GM21723 (cell line): ENCODE data around the gene SSH3.

Source experiments
- ATAC-seq: cut with Tn5 transposase; IDR thresholded peaks from one replicate; pipeline ENCODE4 v1.9.1; 2021; ENCODE audit warnings: mild to moderate bottlenecking, moderate library complexity; ENCODE audit not compliant: unreplicated experiment

Gene SSH3

GRCh38 chr11:67268081-67268961 lies 35.0 kb upstream of the SSH3 start:
- ATAC-seq: peak; percentile 39

- ATAC-seq: no peak
These were observed 34.4 kb upstream of the SSH3 start for GRCh38 chr11:67268962-67269268.

- ATAC-seq: no peak
These were observed 33.7 kb upstream of the SSH3 start for GRCh38 chr11:67269401-67270255.

- no peak for ATAC-seq
These were observed 32.8 kb upstream of the SSH3 start for GRCh38 chr11:67270256-67271204.

- no peak for ATAC-seq
These were observed 32.2 kb upstream of the SSH3 start for GRCh38 chr11:67271205-67271540.

GRCh38 chr11:67271541-67272284 lies 31.6 kb upstream of the SSH3 start:
- ATAC-seq: no peak

- no peak for ATAC-seq
These were observed 30.7 kb upstream of the SSH3 start for GRCh38 chr11:67272327-67273259.

GRCh38 chr11:67273260-67273990 lies 29.9 kb upstream of the SSH3 start:
- ATAC-seq: no peak

- ATAC-seq: no peak
These were observed 28.3 kb upstream of the SSH3 start for GRCh38 chr11:67274768-67275605.

GRCh38 chr11:67275606-67276409 lies 27.5 kb upstream of the SSH3 start:
- no peak for ATAC-seq

GRCh38 chr11:67276781-67277230 lies 26.5 kb upstream of the SSH3 start:
- peak; percentile 18 for ATAC-seq

GRCh38 chr11:67277231-67277961 lies 25.9 kb upstream of the SSH3 start:
- peak; percentile 73 for ATAC-seq

GRCh38 chr11:67278135-67278938 lies 25.0 kb upstream of the SSH3 start:
- no peak for ATAC-seq

GRCh38 chr11:67278939-67279588 lies 24.3 kb upstream of the SSH3 start:
- no peak for ATAC-seq
